Putamen (tissue), 1 donor: ENCODE measurements around the gene A3GALT2.

Source experiments
- DNase-seq: peaks from one replicate; pipeline ENCODE4 v3.0.0-alpha.2; 2016; ENCODE audit warnings: low spot score

A3GALT2 gene

DNA sequence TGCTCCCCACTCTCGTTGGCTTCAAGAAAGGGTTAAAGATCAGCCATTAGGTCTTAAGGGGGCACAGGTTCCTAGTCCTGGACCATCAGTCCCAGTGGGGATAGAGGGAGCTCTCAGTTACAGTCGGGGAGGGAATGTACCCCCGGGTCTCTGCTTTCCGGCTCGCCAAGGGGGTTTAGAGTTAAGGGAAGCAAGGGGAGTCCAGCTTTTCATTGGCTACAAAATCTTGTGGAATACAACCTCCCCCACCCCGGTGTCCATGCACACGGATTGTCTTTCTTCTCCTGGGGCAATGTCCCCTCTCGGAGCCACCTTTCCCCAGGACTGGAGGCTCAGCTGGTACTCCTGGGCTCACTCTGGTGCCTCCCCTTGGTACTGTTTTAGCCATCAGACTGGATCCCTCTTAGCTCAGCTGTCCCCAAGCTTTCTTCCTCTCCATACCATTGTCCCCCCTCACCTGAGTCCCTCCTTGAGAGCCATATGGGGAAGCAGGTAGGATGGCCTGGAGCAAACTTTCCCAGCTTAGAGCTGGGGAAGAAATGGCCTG lies at the start of gene A3GALT2:
Gene A3GALT2, minus strand, starts transcription at position 480 of the 547 bp plus-strand sequence. Its CDS starts 0 bp downstream, at position 480.
- no peak for DNase-seq

DNA sequence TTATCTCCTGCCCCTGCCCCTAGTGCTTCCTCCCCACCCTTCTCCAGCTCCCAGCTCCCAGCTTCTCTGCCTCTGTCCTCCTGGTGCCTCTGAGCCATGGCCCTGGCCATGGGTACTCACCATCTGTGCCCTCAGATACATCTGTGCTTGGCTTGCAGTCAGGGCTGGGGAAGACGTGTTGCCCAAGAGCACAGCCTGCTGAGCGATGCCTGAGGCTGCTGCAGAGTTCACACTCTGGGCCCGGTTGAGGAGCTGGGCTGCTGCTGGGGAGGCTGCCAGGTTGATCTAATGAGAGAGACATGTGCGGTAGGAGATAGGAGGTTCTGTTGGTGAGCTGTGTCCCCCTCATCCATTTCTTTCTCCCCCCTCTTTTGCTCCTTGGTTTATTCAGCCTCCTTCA lies 49.4 kb upstream of the A3GALT2 start:
- DNase-seq, result no peak

DNA sequence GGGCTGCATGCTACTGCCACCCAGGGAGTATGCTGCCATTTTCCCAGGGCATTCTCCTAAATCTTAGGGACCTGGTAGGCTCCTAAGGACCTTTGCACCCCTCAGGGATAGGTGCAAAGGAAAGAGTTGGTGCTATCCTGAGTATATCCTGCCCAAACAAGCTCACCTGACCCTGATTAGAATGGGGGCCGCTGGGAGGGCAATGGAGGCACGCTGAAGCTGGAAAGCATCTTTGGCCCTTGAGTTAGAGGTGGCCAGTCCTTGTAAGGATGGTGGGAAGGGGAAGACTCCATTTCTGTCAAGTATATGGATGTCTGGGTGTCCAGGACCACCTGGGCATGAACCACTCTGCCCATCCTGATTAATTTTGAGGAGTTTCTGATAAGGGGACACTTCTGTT lies 48.9 kb upstream of the A3GALT2 start:
- DNase-seq, result no peak

DNA sequence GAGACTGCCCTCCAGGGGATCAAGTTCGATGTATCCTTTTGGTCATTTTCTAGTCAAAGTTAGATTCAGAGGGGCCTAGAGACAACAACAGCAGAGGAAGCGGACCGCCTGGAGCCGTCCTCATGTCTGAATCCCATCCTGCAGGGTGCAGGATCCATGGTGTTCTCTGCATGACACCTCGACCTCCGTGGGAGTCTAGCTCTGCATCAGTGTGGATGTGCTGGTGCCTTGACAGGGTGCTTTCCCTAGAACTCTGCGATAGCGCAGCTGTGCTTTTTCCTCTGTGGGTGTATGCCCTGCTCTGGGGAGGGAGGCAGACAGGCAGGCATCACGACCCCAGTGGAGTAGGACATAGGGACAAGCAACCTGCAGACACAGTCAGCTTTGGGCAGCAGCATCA lies 48.2 kb upstream of the A3GALT2 start:
- no peak for DNase-seq

DNA sequence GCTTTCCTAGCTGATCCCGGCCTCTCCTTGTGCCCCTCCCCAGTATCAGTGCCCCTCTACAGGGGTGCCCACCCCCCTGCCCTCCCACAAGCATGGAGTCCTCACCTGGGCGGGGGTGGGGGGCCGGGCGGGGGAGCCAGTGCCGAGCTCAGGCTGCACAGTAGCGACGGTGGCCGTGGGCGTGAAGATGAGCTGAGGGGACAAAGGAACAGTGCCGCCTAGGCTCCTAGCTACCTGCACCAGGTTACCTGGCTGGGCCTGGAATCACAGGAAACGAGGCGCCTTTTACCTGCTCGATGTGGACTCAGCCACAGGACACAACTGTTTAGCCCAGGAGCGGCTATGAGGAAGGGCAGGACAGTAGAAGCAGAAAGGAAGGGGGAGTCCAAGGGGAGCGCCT lies 47.5 kb upstream of the A3GALT2 start:
- DNase-seq, result no peak

DNA sequence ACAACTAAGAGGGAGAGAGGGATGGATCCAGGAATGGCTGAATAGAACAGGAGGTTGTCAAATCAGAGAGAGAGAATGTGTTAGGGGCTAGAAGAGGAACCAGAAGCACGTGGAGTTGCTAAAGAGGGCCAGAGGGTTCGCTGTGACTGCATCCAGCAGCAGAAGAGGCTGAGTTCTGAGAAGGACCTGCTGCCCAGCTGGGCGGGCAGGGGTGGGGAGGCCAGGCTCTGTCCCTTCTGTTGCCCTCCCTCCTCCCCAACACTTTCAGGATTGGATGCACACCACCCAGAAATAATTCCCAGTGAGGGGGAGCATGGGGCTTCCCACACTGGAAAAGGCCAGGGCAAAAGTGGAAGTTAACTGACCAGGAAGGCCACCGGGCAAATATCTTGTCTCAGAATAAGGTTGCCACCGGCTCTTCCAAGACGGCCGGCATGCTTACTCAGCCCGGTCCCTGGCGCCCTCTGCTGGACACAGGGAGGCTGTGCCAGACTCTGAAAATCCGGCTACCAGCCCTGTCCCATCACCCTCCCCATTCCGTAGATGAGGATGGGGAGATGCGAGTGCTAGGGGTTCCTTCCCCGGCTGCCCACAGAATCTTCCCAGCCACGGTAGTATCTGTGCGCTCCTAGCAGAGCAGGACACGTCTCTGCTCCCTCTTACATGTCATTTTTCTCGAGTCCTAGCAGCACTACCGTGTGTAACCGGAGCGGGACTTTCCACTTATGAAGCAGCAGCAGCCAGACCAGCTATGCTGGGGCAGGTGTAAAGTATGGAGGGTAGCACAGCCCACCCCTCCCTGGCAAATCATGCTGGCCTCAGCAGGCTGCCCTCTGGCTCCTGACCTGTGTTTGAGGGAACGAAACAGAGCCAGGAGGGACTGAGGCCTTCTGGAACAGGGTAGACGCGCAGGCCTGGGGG lies 46.8 kb upstream of the A3GALT2 start:
- peak; percentile 83 for DNase-seq

DNA sequence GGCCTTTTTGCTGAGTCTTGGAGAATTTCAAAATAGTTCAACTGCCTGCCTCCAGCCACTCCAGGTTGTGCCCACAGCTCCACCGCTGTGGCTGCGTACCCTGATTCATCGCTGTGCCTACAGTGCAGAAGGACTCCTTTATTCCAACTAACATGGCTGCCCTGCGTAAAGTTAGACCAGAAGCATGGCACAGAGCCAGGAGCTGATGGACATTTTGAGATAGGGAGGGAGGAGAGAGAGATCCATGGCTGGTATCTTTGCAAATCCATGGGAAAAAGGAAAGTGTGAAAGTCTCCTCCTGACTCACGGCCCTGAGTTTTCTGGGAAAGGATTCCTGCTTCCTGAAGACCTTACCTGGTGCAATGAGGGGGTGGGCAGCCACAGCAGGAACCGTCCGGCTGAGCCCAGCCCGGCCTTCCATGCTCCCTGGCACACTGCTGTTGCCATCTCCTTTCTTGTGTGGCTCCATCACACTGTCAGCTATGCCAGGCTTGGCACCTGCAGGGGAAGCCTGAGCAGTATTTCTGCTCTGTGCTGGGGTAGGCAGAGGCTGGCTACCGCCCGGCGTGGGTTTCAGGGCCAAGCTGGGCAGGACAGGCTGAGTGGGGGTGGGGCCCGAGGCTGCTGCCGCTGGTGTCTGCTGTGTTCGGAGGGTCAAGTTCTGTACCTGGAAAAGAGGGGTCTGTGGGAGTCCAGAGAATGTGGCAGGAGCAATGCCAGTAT lies 46.0 kb upstream of the A3GALT2 start:
- DNase-seq, result no peak

DNA sequence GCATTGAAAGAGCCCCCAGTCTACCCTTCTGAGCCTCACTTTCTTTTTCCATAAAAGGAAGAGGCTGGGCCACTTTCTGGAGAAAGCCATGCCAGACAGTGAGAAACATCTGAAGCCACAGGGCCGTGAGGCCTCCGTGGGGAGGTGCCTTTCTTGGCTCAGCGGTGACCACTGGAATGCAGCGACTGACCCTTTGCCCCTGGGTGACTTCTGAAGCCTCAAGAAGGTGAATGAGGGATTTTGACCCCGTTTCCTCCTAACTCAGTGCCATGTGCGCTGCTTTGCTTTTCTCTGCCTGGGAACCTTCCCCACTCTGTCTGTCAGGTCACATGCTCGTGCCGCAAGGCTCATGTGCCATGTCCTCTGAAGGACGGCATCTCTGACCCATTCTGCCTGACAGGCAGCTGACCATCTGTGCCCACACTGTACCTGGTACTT lies 44.7 kb upstream of the A3GALT2 start:
- DNase-seq, result no peak

DNA sequence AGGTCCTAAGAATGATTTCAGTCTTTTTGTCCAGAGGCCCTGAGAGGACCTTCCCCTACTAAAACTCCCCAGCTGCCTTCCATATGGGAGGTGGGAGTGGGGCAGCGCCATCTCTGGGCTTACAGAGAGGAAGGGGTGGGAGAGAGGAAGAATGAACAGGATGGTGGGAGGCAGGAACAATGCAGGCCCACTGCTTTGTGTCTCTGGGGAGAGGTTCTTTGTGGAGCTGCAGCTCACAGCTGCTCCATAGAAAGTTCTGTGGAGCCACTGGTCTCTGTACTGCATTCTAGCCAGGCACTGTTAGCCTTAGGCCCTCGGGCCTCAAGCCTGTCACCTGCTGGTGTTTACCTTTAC lies 43.6 kb upstream of the A3GALT2 start:
- no peak for DNase-seq

DNA sequence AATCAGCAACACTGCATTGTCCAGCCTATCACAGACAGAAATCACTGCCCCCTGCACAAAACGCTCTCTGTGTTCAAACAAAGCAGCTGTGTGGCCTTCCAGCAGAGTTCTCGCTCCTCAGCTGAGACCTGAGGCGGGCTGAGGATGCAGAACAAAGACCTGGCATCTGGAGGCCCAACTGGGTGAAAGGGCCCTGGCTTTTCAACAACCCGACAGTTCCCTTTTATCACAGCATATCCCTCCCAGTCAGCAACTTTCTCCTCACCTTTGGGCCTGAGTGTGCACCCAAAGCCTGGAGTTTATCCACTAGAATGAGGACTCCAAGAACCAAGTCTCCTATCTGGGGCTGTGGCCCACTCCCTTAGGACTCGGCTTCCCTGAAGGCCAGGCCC lies 42.6 kb upstream of the A3GALT2 start:
- peak; percentile 88 for DNase-seq

DNA sequence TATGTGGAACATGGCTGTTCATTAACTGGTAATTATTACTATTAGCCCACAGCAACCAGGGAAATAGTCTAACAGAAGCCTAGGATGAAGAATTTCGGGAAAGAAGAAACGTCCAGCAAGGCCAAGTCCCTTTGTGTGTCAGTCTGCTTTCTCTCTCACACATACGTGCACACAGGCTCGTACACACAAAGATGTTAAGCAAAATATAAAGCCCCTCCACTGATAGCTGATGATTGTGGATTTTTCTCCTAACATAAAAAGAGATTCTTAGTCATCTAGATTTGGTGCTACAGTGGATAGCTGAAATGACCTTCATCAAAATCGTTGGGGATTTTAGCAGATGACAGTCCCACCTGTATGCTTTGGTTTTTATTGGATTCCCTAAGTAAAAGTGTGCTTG lies 42.1 kb upstream of the A3GALT2 start:
- DNase-seq, result no peak

DNA sequence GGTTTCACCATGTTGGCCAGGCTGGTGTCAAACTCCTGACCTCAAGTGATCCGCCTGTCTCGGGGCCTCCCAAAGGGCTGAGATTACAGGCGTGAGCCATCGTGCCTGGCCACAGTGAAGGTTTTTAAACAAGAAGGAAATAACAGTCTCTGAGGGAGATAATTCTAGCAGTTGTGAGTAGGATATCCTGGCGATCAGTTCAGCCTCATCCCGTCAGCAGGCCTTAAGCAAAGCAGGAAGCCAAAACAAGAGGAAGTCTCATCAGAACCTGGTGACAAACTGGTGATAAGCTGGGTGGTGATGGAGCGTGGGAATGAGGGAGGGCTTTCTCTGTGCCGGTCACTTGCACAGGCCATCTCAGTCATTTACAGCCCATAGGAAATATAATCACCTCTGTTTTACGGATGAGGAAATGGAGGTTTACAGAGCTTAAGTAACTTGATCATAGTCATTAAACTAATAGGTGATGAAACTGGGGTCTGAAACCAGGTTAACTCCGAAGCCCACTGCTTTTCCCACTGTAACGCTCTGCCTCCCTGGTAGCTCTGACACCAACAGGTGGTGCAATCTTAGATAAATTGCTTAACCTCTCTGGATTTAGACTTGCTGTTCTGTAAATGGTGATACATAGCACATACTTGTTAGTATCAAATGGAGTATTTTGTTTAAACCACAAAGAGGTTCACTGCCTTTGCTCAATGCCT lies 40.8 kb upstream of the A3GALT2 start:
- no peak for DNase-seq

DNA sequence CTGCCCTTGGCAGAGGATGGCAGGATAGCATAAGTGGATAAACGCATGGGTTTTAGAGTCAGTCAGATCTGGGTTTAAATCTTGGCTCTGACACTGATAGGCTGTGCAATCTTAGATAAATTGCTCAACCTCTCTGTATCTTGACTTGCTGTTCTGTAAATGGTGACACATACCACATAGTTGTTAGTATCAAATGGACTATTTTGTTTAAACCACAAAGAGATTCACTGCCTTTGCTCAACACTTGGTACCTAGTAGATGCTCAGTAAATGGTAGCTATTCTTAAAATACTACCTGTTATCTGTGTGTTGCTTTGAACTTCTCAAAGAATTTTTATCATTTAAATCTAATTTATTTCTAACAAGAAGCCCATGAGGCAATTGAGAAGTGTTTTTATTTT lies 39.5 kb upstream of the A3GALT2 start:
- no peak for DNase-seq

DNA sequence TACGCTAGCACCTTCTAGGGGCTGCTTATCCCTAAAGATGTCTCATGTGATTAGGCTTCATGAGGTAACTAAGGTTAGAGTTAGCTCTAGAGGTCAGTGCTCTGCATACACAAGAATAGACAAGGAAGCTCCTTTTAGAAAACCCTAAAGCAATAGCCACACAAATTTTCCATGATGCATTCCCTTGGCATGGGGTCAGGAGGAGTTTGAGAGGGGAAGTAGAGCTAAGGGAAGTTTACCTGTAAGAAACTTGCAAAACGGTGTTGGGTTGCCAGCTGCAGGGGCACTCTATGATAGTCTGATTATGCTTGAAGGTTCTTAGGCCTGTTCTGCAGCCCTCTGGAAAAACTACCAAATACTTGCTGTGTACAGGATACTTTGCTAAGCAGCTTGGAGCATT lies 39.0 kb upstream of the A3GALT2 start:
- DNase-seq, result no peak

DNA sequence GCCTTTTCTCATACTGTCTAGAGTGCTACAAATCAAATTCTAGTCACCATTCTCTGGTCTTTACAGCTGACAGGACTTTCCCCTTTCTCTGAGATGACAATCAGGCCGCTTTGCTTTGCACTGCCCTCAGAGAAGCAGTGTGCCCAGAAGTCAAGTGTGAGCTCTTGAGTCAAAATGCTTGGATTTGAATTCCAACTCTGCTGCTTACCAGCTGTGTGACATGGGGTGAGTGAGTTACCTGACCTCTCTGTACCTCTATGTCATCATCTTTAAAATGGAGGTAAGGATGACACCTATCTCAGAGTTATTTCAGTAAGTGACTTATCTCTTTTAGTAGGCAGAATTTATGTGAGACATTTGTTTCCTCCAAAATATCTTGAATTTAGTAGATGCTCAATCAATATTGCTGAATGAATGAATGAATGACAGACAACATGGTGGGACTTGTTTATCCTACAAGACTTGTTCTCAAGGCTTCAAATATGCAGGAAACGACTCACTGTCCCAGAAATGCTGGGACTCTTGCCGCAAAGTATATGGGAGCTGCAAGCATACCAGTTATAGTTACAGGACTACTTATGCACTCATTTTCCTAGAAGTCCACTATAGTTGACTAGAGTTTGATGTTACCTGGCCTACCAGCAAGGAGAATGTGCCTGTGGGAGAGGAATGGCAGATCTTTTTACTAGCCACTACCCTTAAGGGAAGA lies 38.1 kb upstream of the A3GALT2 start:
- DNase-seq, result no peak

DNA sequence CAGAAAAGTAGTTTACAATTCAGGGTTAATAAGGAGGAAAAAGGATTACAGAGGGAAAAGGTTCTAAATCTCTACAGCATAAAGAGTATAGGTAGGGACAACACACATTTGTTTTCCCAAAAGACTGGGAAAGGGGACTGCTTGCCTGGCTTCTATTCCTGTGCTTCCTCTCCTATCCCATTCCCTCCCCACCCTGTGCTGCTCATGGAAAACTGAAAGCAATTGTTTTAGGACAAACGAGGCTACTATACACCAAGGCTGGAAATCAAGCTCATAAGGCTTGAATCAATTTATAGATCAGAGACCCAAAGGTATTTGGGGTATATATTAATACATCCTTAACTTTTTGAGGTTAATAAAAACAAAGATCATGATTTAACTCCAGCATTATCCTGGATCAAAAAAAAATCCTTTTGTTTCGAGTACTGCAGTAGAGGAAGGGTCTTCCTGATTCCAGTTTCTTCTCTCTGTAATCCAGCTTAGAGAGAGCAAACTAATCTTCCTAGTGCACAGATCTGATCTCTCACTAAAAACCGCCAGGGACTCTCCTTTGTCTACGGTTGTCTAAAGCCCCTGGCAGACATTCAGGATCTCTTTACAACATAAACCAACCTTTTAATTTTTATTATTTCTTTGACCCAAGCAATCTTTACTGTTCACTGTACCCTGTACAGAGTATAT lies 37.4 kb upstream of the A3GALT2 start:
- no peak for DNase-seq

DNA sequence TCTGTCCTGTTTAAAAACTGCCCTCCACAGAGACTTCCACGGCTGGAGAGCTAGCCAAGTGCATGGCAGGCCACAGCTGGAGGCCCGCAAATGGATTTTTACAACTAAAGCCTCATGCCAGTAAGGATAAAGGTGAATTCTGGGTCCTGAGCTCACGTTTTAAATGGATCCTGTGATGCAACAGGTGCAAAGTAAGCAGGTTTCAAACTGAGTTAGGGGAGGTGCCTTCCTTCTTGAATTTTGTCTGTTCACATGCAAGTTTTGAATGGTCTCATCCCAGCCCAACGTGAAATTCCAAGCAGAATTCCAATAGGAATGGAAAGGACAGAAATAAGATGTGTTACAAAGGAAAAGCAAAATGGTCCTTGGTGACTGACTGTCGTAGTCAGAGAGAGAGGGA lies 36.2 kb upstream of the A3GALT2 start:
- no peak for DNase-seq

DNA sequence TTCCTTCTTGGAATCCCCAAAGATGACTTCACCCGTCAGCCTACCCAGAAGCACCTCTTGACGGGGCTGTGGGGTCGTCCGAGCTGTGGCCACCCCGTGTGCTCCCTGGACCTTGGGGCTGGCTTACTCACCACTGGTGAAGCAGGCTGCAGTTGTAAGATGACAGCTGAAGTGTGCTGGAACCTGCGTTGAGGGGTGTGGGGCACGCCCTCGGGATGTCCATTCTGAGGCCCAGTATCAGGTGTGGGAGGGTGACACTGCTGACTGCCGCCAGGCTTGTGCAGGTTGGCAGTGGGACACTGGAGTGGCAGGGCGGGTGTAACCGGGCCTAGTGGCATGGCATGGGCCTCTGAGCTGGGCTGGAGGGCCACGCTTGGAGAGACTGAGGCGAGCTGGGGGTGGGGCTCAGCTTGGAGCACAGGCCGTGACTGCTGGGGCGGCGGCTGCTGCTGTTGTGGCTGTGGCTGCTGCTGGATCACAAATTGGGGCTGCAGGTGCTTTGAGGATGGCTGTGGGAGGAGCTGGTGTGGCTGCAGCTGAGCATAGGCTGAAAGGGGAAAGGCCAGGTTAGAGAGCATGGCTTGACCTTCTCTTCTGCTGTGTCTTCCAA lies 33.9 kb upstream of the A3GALT2 start:
- no peak for DNase-seq

DNA sequence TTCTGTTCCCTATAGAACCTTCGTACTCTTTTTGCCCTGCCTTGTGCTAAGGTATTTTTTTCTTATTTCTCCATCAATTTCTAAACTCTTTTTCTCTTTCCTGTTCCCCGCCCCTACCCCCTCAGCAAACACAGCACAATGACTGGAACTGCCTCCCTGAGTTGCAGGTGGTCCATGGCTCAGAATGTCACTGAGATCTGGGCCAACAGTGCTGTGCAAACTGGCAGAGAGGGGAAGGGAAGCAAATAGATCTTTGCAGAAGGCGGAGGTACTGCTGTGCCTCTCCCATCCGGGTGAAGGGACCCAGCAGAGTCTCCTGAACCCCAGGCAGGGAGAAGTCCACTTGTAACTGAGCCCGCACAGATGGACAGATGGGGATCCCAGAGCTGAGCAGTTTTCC lies 32.6 kb upstream of the A3GALT2 start:
- no peak for DNase-seq

DNA sequence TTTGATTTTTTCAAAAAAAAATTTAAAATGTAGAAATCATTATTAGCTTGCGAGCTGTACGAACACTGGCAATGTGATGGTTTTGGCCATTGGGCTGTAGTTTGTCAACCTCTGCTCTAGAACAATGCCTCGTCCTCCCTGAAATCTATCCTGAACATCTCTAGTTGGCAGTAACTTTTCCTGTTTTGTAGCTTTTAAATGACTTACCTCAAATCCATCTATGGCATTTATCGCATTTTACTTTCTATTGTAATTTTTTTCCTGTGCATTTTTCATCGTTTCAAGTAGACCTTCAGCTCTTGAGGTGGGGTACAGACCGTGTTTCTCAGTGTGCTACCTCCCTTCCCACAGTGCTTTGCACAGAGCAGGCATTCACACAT lies 30.4 kb upstream of the A3GALT2 start:
- no peak for DNase-seq
